K562 (cell line): ENCODE results near the gene ZNF503. TPM values are rescaled to one million over a fixed set of nuclear protein-coding genes. Genes with fewer than 3 reads are reported as not detected.

Source experiments
- ATAC-seq: fragments of 200-7000 bp; cut with Tn5 transposase; 3 replicates; pipeline ENCODE4 v1.9.1; 2020; ENCODE audit warnings: moderate library complexity
- BruUV-seq: library from RNA; stranded (reverse); fragments of 400-500 nt; replicated peaks from 2 replicates; lab custom pipeline; 2021; lab: Mats Ljungman, UMichigan
- CTCF ChIA-PET: fragments of 300-600 bp; formaldehyde crosslinking; extraction: SDS; loops from one replicate; lab custom pipeline; 2021; ENCODE audit warnings: low intra/inter-chr PET ratio; lab: Yijun Ruan, JAX
- POLR2A ChIA-PET: fragments of 300-600, 350-650 bp; sonication (Branson Sonifier 250); formaldehyde crosslinking; extraction: SDS; loops from one replicate; lab custom pipeline; 2021; ENCODE audit warnings: antibody characterized with exemption, inconsistent platforms; lab: Yijun Ruan, JAX
- DNase-seq, 4 experiments: peaks; one replicate each; pipeline versions ENCODE4 v3.0.0 to v3.0.0-alpha.2; 2011 to 2018; ENCODE audit warnings: low spot score in 3 of 4, mixed read lengths in 3 of 4; ENCODE audit errors: extremely low read depth in 1 of 4
- FAIRE-seq: peaks from 2 replicates; lab custom pipeline; 2011; peaks lifted over from hg19 to GRCh38; lab: Jason Lieb, UNC
- H2AFZ ChIP-seq: 2 replicates; pipeline ENCODE4 v1.6.0; 2011; ENCODE audit warnings: low read depth, low read length, control low read depth, inconsistent platforms
- H3K27ac ChIP-seq: fragments of 200-600 bp; 3 replicates; pipeline ENCODE4 v1.8.0; 2011; ENCODE audit warnings: low read depth, mild to moderate bottlenecking, control low read depth, inconsistent platforms, low read length, moderate library complexity, mixed read lengths; ENCODE audit errors: extremely low read depth
- H3K27me3 ChIP-seq, 2 experiments: fragments of 300-600 bp in 1 of 2; 2 replicates in 1 of 2; 3 replicates in 1 of 2; pipeline versions ENCODE4 v1.6.0 to v1.8.0; 2011; ENCODE audit warnings: inconsistent platforms in 2 of 2, low read length in 2 of 2, mild to moderate bottlenecking in 1 of 2, mixed read lengths in 1 of 2, moderate library complexity in 1 of 2; ENCODE audit not compliant: control insufficient read depth in 2 of 2, insufficient read depth in 2 of 2
- H3K36me3 ChIP-seq: fragments of 300-600 bp; 3 replicates; pipeline ENCODE4 v1.8.0; 2011; ENCODE audit warnings: mild to moderate bottlenecking, low read length, inconsistent platforms; ENCODE audit not compliant: control insufficient read depth, insufficient read depth
- H3K4me1 ChIP-seq, 2 experiments: fragments of 200-600 bp in 1 of 2; replicated peaks in 1 of 2; 2 replicates in 1 of 2; 3 replicates in 1 of 2; pipeline versions ENCODE4 v1.5.1 to v1.8.0; 2011; ENCODE audit warnings: inconsistent platforms in 2 of 2, low read length in 2 of 2, mild to moderate bottlenecking in 1 of 2, mixed read lengths in 1 of 2, moderate library complexity in 1 of 2; ENCODE audit not compliant: control insufficient read depth in 2 of 2, insufficient read depth in 2 of 2
- H3K4me2 ChIP-seq: 2 replicates; pipeline ENCODE4 v1.6.1; 2011; ENCODE audit warnings: low read length, control low read depth, inconsistent platforms, mixed read lengths; ENCODE audit not compliant: insufficient read depth
- H3K4me3 ChIP-seq: fragments of 200-600 bp; sonication (generic), shearing (Covaris generic); 2 replicates; pipeline ENCODE4 v1.5.1; 2016; ENCODE audit warnings: control low read depth, inconsistent platforms
- H3K79me2 ChIP-seq: fragments of 200-600 bp; 3 replicates; pipeline ENCODE4 v1.8.0; 2011; ENCODE audit warnings: low read length, inconsistent platforms; ENCODE audit not compliant: control insufficient read depth, insufficient read depth
- H3K9ac ChIP-seq, 2 experiments: 2 replicates each; pipeline versions ENCODE4 v1.6.0 to v1.6.1; 2011; ENCODE audit warnings: low read depth in 2 of 2, low read length in 2 of 2, control low read depth in 1 of 2, inconsistent platforms in 1 of 2, mild to moderate bottlenecking in 1 of 2, mixed read lengths in 1 of 2; ENCODE audit not compliant: insufficient read depth in 1 of 2
- H3K9me1 ChIP-seq: one replicate; pipeline ENCODE4 v1.6.0; 2011; ENCODE audit warnings: inconsistent platforms, mild to moderate bottlenecking, low read length, moderate library complexity; ENCODE audit not compliant: control insufficient read depth, insufficient read depth
- H3K9me3 ChIP-seq: replicated peaks from 2 replicates; pipeline ENCODE4 v1.5.1; 2011; ENCODE audit warnings: low read depth, low read length, inconsistent platforms; ENCODE audit not compliant: control insufficient read depth, insufficient read depth
- H4K20me1 ChIP-seq: replicated peaks from 2 replicates; pipeline ENCODE4 v1.6.1; 2011; ENCODE audit warnings: low read length, inconsistent platforms, mixed read lengths; ENCODE audit not compliant: control insufficient read depth, insufficient read depth
- CEBPG ChIP-seq, 3 experiments: fragments of 200-800 bp in 1 of 3; sonication (Bioruptor generic) in 1 of 3; sonication (generic) in 1 of 3; formaldehyde crosslinking in 1 of 3; IDR thresholded peaks in 2 of 3; conservative IDR thresholded peaks in 1 of 3; 2 replicates each; pipeline versions ENCODE4 v1.6.1 to v1.8.0; 2016 to 2022; ENCODE audit warnings: missing compliant biosample characterization in 2 of 3, missing genetic modification characterization in 2 of 3, mild to moderate bottlenecking in 1 of 3, missing genetic modification reagents in 1 of 3
- ZKSCAN1 ChIP-seq: fragments of 150-350 bp; IDR thresholded peaks from 2 replicates; pipeline ENCODE4 v1.6.1; 2016; ENCODE audit warnings: low read depth, low read length
- WGBS: fragments of 100-300 bp; shearing (Covaris generic); methylation state at CpG from one replicate; pipeline ENCODE4 v1.1.6; 2016; ENCODE audit warnings: low coverage, mixed read lengths; ENCODE audit not compliant: insufficient coverage; ENCODE audit errors: missing lambda C conversion rate; 5-methylcytosine and 5-hydroxymethylcytosine counted together
- in situ Hi-C: fragments of 300-500 bp; cut with MboI; formaldehyde crosslinking; loops from 4 replicates; pipeline ENCODE4 v1.15.0; 2018; ENCODE audit warnings: inconsistent platforms, mixed read lengths
- intact Hi-C: fragments of 100-400 bp; cut with micrococcal nuclease; formaldehyde crosslinking; loops from 2 replicates; pipeline ENCODE4 v1.14.2; 2022
- polyA plus RNA-seq, 8 experiments: library from polyadenylated mRNA; depleted of rRNA in 4 of 8; stranded (reverse) in 5 of 8; unstranded in 3 of 8; fragments of >200 nt; fragmentation: Nextera tagmentation in 2 of 8; fragmentation: Illumina TruSeq in 1 of 8; extraction: Ambion mirVana in 2 of 8; extraction: Trizol in 1 of 8; gene quantifications; 2 replicates each; pipeline versions ENCODE4 v1.2.1 to v1.2.3, GENCODE V29; 2011 to 2014; ENCODE audit warnings: inconsistent platforms in 1 of 8, missing spikeins in 1 of 8
- total RNA-seq, 7 experiments: library from RNA; depleted of rRNA in 6 of 7; stranded (reverse); fragments of >200 nt in 6 of 7; fragmentation: Illumina TruSeq in 2 of 7; extraction: Trizol in 2 of 7; gene quantifications; 2 replicates each; pipeline versions ENCODE4 v1.2.1 to v1.2.3, GENCODE V29; 2011 to 2021; ENCODE audit warnings: low replicate concordance in 1 of 7
- TF ChIP-seq, protein P1 (sequence below), 2 experiments: fragments of 450-650 bp in 1 of 2; sonication (generic) in 1 of 2; formaldehyde crosslinking in 1 of 2; IDR thresholded peaks in 1 of 2; conservative IDR thresholded peaks in 1 of 2; 2 replicates each; pipeline versions ENCODE4 v1.6.1 to v1.8.1; 2016 to 2023; ENCODE audit warnings: mild to moderate bottlenecking in 2 of 2, moderate library complexity in 2 of 2, inconsistent platforms in 1 of 2, missing genetic modification reagents in 1 of 2

Gene ZNF503
- total and polyA plus RNA-seq, 9 of the 15 experiments (the other 6 are each of a cell fraction or from before 2014, with no cell fraction given): not detected

DNA sequence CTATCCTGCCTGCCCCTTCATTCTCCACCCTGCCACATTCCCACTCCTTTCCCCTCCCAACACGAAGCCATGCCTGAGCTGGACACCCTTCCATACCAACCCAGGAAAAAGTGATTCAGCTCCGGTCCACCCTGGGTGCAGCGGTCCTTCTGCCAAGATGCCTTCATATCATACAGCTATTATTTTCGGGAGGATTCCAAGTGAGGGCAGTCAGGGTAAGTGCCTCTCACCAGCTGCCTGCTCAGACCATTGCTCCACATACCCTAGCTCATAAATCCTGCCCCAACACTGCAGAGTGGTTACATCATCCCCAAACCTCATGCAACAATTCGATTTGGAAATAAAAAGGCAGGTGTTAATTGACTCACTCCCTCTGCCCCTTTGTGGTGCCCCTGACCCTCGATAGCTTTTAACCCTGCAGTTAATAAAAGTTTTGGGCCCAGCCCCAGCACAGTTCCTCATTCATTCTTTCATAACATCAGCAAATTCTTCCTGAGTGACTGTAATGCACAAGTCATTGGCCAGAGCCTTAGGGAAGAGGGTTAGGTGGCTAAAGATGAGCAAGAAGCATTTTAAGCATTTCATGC is 42.6 kb downstream of the ZNF503 start:
- no peaks in the 10 kb centered on the region for H3K36me3 ChIP-seq
- no peak overlapping the region for H3K4me2 ChIP-seq
- intact Hi-C loops: no loop called here
- ATAC-seq (peak; percentile 44), DNase-seq (no peak), FAIRE-seq (no peak)
- H3K4me1 ChIP-seq: no peaks in the 10 kb centered on the region
- BruUV-seq: no TSS peak
- H3K27ac ChIP-seq: no peak overlapping the region
- 4% methylated on average over 6 of the region's 6 CpGs for WGBS
- H3K9me3 ChIP-seq: no peaks in the 10 kb centered on the region
- no peaks in the 10 kb centered on the region for H4K20me1 ChIP-seq
- in situ Hi-C loops: no loop called here
- POLR2A ChIA-PET: interaction anchor here (0.5 kb wide), 1 partner anchor 12 kb away, joined by 3 read pairs; no protein-coding TSS in a partner anchor
- CTCF ChIA-PET: no interaction called here
- peaks cover 2 to 11% of the 10 kb centered on the region in 2 experiments; a peak in 3 of 5 replicates for H3K27me3 ChIP-seq
- H3K4me3 ChIP-seq: no peak overlapping the region
- H2AFZ ChIP-seq: no peak overlapping the region
- TF ChIP-seq ZKSCAN1 (no peak), CEBPG (CRISPR knock-in tag; IDR thresholded peaks at IDR 0.05) (no peak), CEBPG (tag; conservative IDR thresholded peaks at IDR 0.05 in 1 of 2, IDR thresholded peaks at IDR 0.05 in 1 of 2) (peak; percentile 34 to 48; a peak in 1 of 4 replicates)
- TF ChIP-seq, protein P1, sequence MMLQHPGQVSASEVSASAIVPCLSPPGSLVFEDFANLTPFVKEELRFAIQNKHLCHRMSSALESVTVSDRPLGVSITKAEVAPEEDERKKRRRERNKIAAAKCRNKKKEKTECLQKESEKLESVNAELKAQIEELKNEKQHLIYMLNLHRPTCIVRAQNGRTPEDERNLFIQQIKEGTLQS (IDR thresholded peaks at IDR 0.05): peak; percentile 41; the same call in 1 of the 2 replicates
- TF ChIP-seq, protein P1 (CRISPR knock-in tag; conservative IDR thresholded peaks at IDR 0.05): no peak
- no peaks in the 10 kb centered on the region for H3K79me2 ChIP-seq
- no peak overlapping the region for H3K9ac ChIP-seq
- H3K9me1 ChIP-seq: no peaks in the 10 kb centered on the region
